SH-SY5Y (cell line): ENCODE data around the gene CIB2.

ENCODE experiments used
- GATA2 ChIP-seq: IDR thresholded peaks from 2 replicates; pipeline ENCODE4 v1.6.1; 2011; ENCODE audit warnings: mild to moderate bottlenecking, low read depth, low read length
- GATA3 ChIP-seq: IDR thresholded peaks from 2 replicates; pipeline ENCODE4 v1.6.1; 2011; ENCODE audit warnings: low read depth, mild to moderate bottlenecking, low read length, moderate library complexity

CIB2 gene

DNA sequence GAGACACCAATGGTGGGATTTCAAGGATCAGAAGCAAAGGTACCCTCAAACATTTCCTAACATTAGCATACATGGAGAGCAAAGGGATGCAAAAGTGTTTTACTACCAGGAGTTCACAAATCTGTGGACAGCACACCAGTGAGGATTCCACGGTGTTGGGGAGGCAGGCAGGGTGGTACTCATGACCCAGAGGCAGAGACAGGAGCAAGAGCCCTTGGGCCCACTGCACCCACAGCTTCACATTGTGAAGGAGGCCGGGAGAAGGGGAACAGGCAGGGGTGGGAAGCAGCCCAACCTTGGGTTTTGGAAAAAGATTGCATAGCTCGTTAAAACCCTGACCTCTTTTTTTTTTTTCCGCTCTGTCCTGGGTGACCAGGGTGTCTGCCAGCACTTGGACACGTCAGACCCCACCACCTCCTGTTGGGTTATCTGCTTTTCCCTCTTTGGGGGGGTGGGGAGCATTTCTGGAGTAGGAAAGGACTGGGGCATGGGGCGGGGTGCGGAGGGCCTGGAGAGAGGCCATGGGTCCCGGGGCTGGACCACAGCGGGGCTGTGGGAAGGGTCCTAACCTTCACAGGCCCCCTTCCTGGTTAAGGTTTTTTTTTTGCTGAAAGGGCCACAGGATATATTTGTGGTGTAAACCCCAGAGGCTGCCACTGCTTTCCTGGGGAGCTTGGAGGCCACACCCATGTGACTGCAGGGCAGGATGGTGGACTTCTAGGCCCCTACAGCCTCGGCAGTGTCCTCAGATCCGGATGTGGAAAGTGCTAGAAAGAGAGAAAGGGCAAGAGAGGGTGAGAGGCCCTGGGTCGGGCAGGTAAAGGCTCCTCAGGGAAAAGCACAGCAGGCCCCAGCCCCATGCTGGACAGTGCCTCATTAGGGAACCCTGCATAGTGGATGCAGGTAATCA is 26.4 kb downstream of the CIB2 start:
- TF ChIP-seq GATA3 = no peak
- no peak for TF ChIP-seq GATA2

DNA sequence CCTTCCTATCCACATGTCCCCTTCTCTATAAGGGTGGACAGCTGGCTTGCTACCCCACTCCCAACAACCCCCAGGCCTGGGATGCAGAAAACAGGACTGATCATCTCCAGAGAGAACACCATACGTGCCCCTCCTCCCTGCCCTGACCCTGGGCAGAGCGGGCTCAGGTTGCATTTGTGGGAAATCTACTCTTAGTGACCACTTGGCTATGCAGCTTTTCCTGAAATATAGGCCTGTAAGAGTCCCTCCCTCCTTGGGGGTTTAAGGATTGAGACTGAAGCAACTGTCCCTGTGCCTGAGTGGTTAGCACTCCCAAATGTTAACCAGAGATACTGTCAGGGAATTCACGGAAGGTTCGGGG is 27.1 kb downstream of the CIB2 start:
- no peak for TF ChIP-seq GATA2

GRCh38 chr15:78103406-78104118 is 27.7 kb downstream of the CIB2 start:
- TF ChIP-seq GATA2 (no peak), GATA3 (no peak)

DNA sequence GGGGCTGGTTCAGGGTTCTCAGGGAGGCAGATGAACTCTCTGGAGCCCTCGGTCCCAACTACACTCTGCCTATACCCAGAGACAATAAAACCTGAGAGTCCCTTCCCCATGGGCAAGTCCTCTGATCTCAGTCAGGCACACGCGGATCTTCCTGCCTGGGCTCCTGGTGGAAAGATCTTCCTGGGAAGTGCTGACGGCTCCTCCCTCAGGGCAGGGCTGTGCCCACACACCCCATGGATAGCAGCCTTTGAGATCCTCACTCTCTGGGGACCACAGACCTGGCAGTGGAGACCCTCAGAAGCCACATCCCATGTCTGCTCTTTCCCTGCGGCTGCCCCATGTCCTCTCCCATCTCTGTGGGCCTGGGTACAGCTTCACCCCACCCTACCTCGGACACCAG is 28.5 kb downstream of the CIB2 start:
- TF ChIP-seq GATA3 (no peak), GATA2 (no peak)

- TF ChIP-seq GATA2 (no peak), GATA3 (no peak)
Measured at GRCh38 chr15:78102211-78102610, 29.0 kb downstream of the CIB2 start.

- TF ChIP-seq GATA2 (no peak), GATA3 (no peak)
Measured at GRCh38 chr15:78101423-78102105, 29.7 kb downstream of the CIB2 start.

DNA sequence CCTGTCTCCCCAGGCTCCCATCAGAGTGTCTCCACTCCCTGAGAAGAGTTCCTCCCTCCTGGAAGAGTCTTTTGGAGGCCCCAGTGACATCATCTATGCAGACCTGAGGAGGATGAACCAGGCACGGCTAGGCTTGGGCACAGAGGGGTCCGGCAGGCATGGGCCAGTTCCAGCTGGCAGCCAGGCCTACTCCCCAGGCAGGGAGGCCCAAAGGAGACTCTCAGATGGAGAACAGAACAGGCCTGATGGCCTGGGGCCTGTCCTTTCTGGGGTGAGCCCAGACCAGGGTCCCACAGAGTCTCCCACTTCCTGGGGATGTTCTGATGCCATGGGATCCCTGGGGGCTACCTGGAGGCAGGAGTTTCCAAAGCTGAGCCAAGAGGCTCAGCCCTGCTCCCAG is 30.4 kb downstream of the CIB2 start:
- TF ChIP-seq GATA3 (no peak), GATA2 (no peak)

- no peak for TF ChIP-seq GATA2
- no peak for TF ChIP-seq GATA3
Measured at GRCh38 chr15:78098131-78098755, 33.0 kb downstream of the CIB2 start.

DNA sequence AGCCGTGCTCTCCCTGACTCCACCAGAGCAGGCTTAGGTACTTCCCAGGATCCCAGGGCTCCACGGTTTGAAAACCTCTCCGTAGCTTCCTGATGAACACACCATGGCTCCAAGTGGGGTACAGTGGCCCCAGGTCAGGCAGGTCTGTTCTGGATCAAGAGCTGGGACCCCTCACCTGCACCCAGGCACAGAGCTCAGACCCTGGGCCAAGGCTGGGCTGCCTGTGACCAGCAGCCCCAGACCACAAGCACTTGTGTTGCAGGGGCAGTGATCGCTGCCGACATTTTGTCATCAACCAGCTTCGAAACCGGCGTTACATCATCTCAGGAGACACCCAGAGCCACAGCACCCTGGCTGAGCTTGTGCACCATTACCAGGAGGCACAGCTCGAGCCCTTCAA is 33.6 kb downstream of the CIB2 start:
- TF ChIP-seq GATA3 = no peak
- TF ChIP-seq GATA2 = no peak

GRCh38 chr15:78093242-78094020 is 37.8 kb downstream of the CIB2 start:
- TF ChIP-seq GATA2 (no peak), GATA3 (no peak)

DNA sequence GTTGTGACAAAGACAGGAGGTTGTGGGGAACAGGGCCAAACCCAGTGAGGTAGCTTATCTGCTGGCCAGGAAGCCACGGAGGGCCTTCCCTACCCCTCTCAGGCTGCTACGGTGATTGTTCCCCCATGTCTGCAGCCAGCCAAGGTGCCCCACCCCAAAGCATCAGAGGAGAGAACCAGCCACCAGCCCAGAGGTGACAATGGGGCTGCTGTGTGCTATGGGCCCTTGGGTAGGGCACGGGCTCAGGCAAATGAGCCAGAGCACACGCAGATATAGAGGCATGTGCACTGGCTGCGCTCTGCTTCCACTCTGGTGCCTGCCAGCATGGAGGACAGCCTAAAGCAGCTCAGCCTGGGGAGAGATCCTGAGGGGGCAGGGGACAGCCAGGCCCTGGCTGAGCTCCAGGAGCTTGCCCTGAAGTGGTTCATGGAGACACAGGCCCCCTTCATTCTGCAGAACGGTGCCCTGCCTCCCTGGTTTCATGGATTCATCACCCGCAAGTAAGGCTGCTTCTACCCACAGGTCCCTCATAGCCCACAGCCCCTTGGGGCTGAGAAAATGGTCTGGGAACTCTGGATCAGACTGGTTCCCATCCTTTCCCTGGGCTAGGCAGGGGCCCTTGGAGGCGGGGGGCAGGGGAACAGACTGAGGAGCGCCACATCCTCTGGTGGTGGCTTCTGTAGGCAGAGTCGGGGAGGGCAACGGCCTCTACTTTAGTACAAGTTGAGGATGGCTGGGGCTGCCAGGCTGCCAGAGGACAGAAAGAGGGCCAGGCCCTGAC is 38.8 kb downstream of the CIB2 start, which contains the start of gene SH2D7:
SH2D7 (plus strand) TSS at position 301 of the 781 bp plus-strand sequence; CDS start at position 325, 24 bp downstream.
- TF ChIP-seq GATA2 = no peak
- no peak for TF ChIP-seq GATA3

DNA sequence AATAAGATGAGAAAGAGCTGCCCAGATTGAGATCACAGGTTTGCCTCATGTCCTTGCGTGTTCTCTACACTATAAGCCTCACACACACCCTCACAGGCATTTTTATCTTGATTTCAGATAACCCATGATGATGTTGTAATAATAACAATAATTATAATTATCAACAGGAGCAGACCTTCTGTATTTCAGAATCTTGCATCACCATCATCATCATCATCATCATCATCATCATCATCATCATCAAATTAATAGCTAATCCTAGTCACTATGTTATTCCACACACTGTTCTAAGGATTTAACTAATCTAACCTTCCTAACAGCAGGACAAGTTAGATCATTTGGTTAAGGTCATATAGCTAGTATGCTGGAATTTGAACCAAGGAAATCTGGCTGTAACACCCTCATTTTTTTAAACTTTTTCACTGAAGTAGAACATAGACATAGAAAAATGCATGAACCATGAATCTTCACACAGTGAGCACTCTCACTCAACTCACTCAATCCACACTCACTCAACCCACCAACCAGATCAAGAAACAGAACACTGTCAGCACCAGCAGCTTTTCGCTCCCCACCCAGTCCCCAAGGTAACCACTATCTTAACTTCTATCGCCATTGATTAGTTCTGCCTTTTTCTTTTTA is 40.7 kb downstream of the CIB2 start:
- TF ChIP-seq GATA3 (no peak), GATA2 (no peak)
